K562 (cell line): Measurements from ENCODE around the gene SHISA8. TPM values are rescaled to one million over a fixed set of nuclear protein-coding genes. Genes with fewer than 3 reads are reported as not detected.

Source experiments
- ATAC-seq: fragments of 200-7000 bp; cut with Tn5 transposase; 3 replicates; pipeline ENCODE4 v1.9.1; 2020; ENCODE audit warnings: moderate library complexity
- BruUV-seq: library from RNA; stranded (reverse); fragments of 400-500 nt; replicated peaks from 2 replicates; lab custom pipeline; 2021; lab: Mats Ljungman, UMichigan
- CTCF ChIA-PET: fragments of 300-600 bp; formaldehyde crosslinking; extraction: SDS; loops from one replicate; lab custom pipeline; 2021; ENCODE audit warnings: low intra/inter-chr PET ratio; lab: Yijun Ruan, JAX
- POLR2A ChIA-PET: fragments of 300-600, 350-650 bp; sonication (Branson Sonifier 250); formaldehyde crosslinking; extraction: SDS; loops from one replicate; lab custom pipeline; 2021; ENCODE audit warnings: antibody characterized with exemption, inconsistent platforms; lab: Yijun Ruan, JAX
- DNase-seq, 4 experiments: peaks; one replicate each; pipeline versions ENCODE4 v3.0.0 to v3.0.0-alpha.2; 2011 to 2018; ENCODE audit warnings: low spot score in 3 of 4, mixed read lengths in 3 of 4; ENCODE audit errors: extremely low read depth in 1 of 4
- FAIRE-seq: peaks from 2 replicates; lab custom pipeline; 2011; peaks lifted over from hg19 to GRCh38; lab: Jason Lieb, UNC
- H2AFZ ChIP-seq: 2 replicates; pipeline ENCODE4 v1.6.0; 2011; ENCODE audit warnings: low read depth, low read length, control low read depth, inconsistent platforms
- H3K27ac ChIP-seq: fragments of 200-600 bp; 3 replicates; pipeline ENCODE4 v1.8.0; 2011; ENCODE audit warnings: low read depth, mild to moderate bottlenecking, control low read depth, inconsistent platforms, low read length, moderate library complexity, mixed read lengths; ENCODE audit errors: extremely low read depth
- H3K27me3 ChIP-seq, 2 experiments: fragments of 300-600 bp in 1 of 2; 2 replicates in 1 of 2; 3 replicates in 1 of 2; pipeline versions ENCODE4 v1.6.0 to v1.8.0; 2011; ENCODE audit warnings: inconsistent platforms in 2 of 2, low read length in 2 of 2, mild to moderate bottlenecking in 1 of 2, mixed read lengths in 1 of 2, moderate library complexity in 1 of 2; ENCODE audit not compliant: control insufficient read depth in 2 of 2, insufficient read depth in 2 of 2
- H3K36me3 ChIP-seq: fragments of 300-600 bp; 3 replicates; pipeline ENCODE4 v1.8.0; 2011; ENCODE audit warnings: mild to moderate bottlenecking, low read length, inconsistent platforms; ENCODE audit not compliant: control insufficient read depth, insufficient read depth
- H3K4me1 ChIP-seq, 2 experiments: fragments of 200-600 bp in 1 of 2; replicated peaks in 1 of 2; 2 replicates in 1 of 2; 3 replicates in 1 of 2; pipeline versions ENCODE4 v1.5.1 to v1.8.0; 2011; ENCODE audit warnings: inconsistent platforms in 2 of 2, low read length in 2 of 2, mild to moderate bottlenecking in 1 of 2, mixed read lengths in 1 of 2, moderate library complexity in 1 of 2; ENCODE audit not compliant: control insufficient read depth in 2 of 2, insufficient read depth in 2 of 2
- H3K4me2 ChIP-seq: 2 replicates; pipeline ENCODE4 v1.6.1; 2011; ENCODE audit warnings: low read length, control low read depth, inconsistent platforms, mixed read lengths; ENCODE audit not compliant: insufficient read depth
- H3K4me3 ChIP-seq: fragments of 200-600 bp; sonication (generic), shearing (Covaris generic); 2 replicates; pipeline ENCODE4 v1.5.1; 2016; ENCODE audit warnings: control low read depth, inconsistent platforms
- H3K79me2 ChIP-seq: fragments of 200-600 bp; 3 replicates; pipeline ENCODE4 v1.8.0; 2011; ENCODE audit warnings: low read length, inconsistent platforms; ENCODE audit not compliant: control insufficient read depth, insufficient read depth
- H3K9ac ChIP-seq, 2 experiments: 2 replicates each; pipeline versions ENCODE4 v1.6.0 to v1.6.1; 2011; ENCODE audit warnings: low read depth in 2 of 2, low read length in 2 of 2, control low read depth in 1 of 2, inconsistent platforms in 1 of 2, mild to moderate bottlenecking in 1 of 2, mixed read lengths in 1 of 2; ENCODE audit not compliant: insufficient read depth in 1 of 2
- H3K9me1 ChIP-seq: one replicate; pipeline ENCODE4 v1.6.0; 2011; ENCODE audit warnings: inconsistent platforms, mild to moderate bottlenecking, low read length, moderate library complexity; ENCODE audit not compliant: control insufficient read depth, insufficient read depth
- H3K9me3 ChIP-seq: replicated peaks from 2 replicates; pipeline ENCODE4 v1.5.1; 2011; ENCODE audit warnings: low read depth, low read length, inconsistent platforms; ENCODE audit not compliant: control insufficient read depth, insufficient read depth
- H4K20me1 ChIP-seq: replicated peaks from 2 replicates; pipeline ENCODE4 v1.6.1; 2011; ENCODE audit warnings: low read length, inconsistent platforms, mixed read lengths; ENCODE audit not compliant: control insufficient read depth, insufficient read depth
- MLLT1 ChIP-seq, 2 experiments: fragments of 450-650 bp; IDR thresholded peaks; 2 replicates each; pipeline ENCODE4 v1.6.1; 2016
- NEUROD1 ChIP-seq: fragments of 150-350 bp; IDR thresholded peaks from 2 replicates; pipeline ENCODE4 v1.6.1; 2014; ENCODE audit warnings: borderline replicate concordance, low read length, low read depth; ENCODE audit not compliant: partially characterized antibody
- NR1H2 ChIP-seq: sonication (generic); formaldehyde crosslinking; IDR thresholded peaks from 2 replicates; pipeline ENCODE4 v1.4.0; 2020; ENCODE audit warnings: mild to moderate bottlenecking, missing genetic modification reagents
- ZNF140 ChIP-seq: fragments of 250-450 bp; sonication (Bioruptor Pico); IDR thresholded peaks from 2 replicates; pipeline ENCODE4 v1.8.0; 2021; ENCODE audit warnings: moderate library complexity, mild to moderate bottlenecking, inconsistent platforms
- ZNF431 ChIP-seq: sonication (generic); formaldehyde crosslinking; IDR thresholded peaks from 2 replicates; pipeline ENCODE4 v1.8.0; 2022; ENCODE audit warnings: mild to moderate bottlenecking, missing genetic modification reagents
- WGBS: fragments of 100-300 bp; shearing (Covaris generic); methylation state at CpG from one replicate; pipeline ENCODE4 v1.1.6; 2016; ENCODE audit warnings: low coverage, mixed read lengths; ENCODE audit not compliant: insufficient coverage; ENCODE audit errors: missing lambda C conversion rate; 5-methylcytosine and 5-hydroxymethylcytosine counted together
- in situ Hi-C: fragments of 300-500 bp; cut with MboI; formaldehyde crosslinking; loops from 4 replicates; pipeline ENCODE4 v1.15.0; 2018; ENCODE audit warnings: inconsistent platforms, mixed read lengths
- intact Hi-C: fragments of 100-400 bp; cut with micrococcal nuclease; formaldehyde crosslinking; loops from 2 replicates; pipeline ENCODE4 v1.14.2; 2022
- polyA plus RNA-seq, 8 experiments: library from polyadenylated mRNA; depleted of rRNA in 4 of 8; stranded (reverse) in 5 of 8; unstranded in 3 of 8; fragments of >200 nt; fragmentation: Nextera tagmentation in 2 of 8; fragmentation: Illumina TruSeq in 1 of 8; extraction: Ambion mirVana in 2 of 8; extraction: Trizol in 1 of 8; gene quantifications; 2 replicates each; pipeline versions ENCODE4 v1.2.1 to v1.2.3, GENCODE V29; 2011 to 2014; ENCODE audit warnings: inconsistent platforms in 1 of 8, missing spikeins in 1 of 8
- total RNA-seq, 7 experiments: library from RNA; depleted of rRNA in 6 of 7; stranded (reverse); fragments of >200 nt in 6 of 7; fragmentation: Illumina TruSeq in 2 of 7; extraction: Trizol in 2 of 7; gene quantifications; 2 replicates each; pipeline versions ENCODE4 v1.2.1 to v1.2.3, GENCODE V29; 2011 to 2021; ENCODE audit warnings: low replicate concordance in 1 of 7

SHISA8 gene
- total and polyA plus RNA-seq, 9 of the 15 experiments (the other 6 are each of a cell fraction or from before 2014, with no cell fraction given): 0.07 to 3.3 (median 1.1) TPM; not detected in 4

GRCh38 chr22:41947424-41948080, 32.7 kb upstream of the SHISA8 start:
- Histone ChIP-seq H3K9me1 (no peaks in the 10 kb centered on the region), H3K4me3 (peak overlapping the region; percentile 57), H3K79me2 (peaks cover 28% of the 10 kb centered on the region), H2AFZ (peak overlapping the region; percentile 95), H3K27ac (peak overlapping the region; percentile 96), H3K9ac (peak overlapping the region; percentile 84 to 99), H3K4me1 (peaks cover 8 to 25% of the 10 kb centered on the region in 2 experiments; a peak in 4 of 5 replicates), H3K36me3 (peaks cover 29% of the 10 kb centered on the region), H3K27me3 (no peaks in the 10 kb centered on the region), H4K20me1 (0 out of 2 replicates have a peak, but pooled peaks cover 3% of the 10 kb centered on the region), H3K4me2 (peak overlapping the region; percentile 91), H3K9me3 (no peaks in the 10 kb centered on the region)
- POLR2A ChIA-PET: interaction anchor here (0.6 to 1.2 kb wide), 3 partner anchors 13 to 528 kb away, joined by 3 to 4 read pairs (median 3); no protein-coding TSS in a partner anchor
- ATAC-seq (no peak), DNase-seq (peak in 1 of 4 experiments; percentile 20), FAIRE-seq (no peak)
- in situ Hi-C loops (no loop called here), intact Hi-C loops (no loop called here)
- CTCF ChIA-PET: no interaction called here
- no TSS peak for BruUV-seq
- TF ChIP-seq ZNF431 (CRISPR knock-in tag): no peak
- 0 out of 4 replicates have a peak, but pooled peaks of 1 of the 2 experiments have one; percentile 1 for TF ChIP-seq MLLT1 (IDR thresholded peaks at IDR 0.05)
- no peak for TF ChIP-seq NEUROD1
- no peak for TF ChIP-seq NR1H2 (CRISPR knock-in tag)
- no peak for TF ChIP-seq ZNF140 (CRISPR knock-in tag)
- WGBS: 30% methylated on average over 14 of the region's 21 CpGs
